MG63 (cell line): Measurements from ENCODE around the gene HAGHL. TPM values are rescaled to one million over a fixed set of nuclear protein-coding genes. Genes with fewer than 3 reads are reported as not detected.
"Not testable (repeated sequence)": the region's sequence is repeated elsewhere in the genome, so short reads cannot be mapped to it uniquely, and the experiment has no call there.

Source experiments
- DNase-seq: peaks from one replicate; pipeline ENCODE4 v3.0.0-alpha.2; 2020
- H3K27me3 ChIP-seq: fragments of 250-450 bp; sonication (Bioruptor Pico); 2 replicates; pipeline ENCODE4 v1.5.1; 2020; ENCODE audit warnings: mild to moderate bottlenecking, moderate library complexity
- H3K36me3 ChIP-seq: fragments of 250-450 bp; sonication (Bioruptor Pico); 2 replicates; pipeline ENCODE4 v1.5.1; 2020; ENCODE audit warnings: mild to moderate bottlenecking, moderate library complexity
- H3K4me3 ChIP-seq: fragments of 250-450 bp; sonication (Bioruptor Pico); 2 replicates; pipeline ENCODE4 v1.5.1; 2020; ENCODE audit warnings: mild to moderate bottlenecking, moderate library complexity
- H3K9me3 ChIP-seq: fragments of 250-450 bp; sonication (Bioruptor Pico); 2 replicates; pipeline ENCODE4 v1.5.1; 2020; ENCODE audit warnings: mild to moderate bottlenecking, moderate library complexity
- total RNA-seq: library from RNA; depleted of rRNA; stranded (reverse); fragments of >200 nt; shearing (Covaris generic); gene quantifications from 2 replicates; pipeline ENCODE4 v1.2.3, GENCODE V29; 2014; ENCODE audit warnings: low replicate concordance

Gene HAGHL
- total RNA-seq, 1 experiment from 2014 or later = 9.4 TPM

DNA sequence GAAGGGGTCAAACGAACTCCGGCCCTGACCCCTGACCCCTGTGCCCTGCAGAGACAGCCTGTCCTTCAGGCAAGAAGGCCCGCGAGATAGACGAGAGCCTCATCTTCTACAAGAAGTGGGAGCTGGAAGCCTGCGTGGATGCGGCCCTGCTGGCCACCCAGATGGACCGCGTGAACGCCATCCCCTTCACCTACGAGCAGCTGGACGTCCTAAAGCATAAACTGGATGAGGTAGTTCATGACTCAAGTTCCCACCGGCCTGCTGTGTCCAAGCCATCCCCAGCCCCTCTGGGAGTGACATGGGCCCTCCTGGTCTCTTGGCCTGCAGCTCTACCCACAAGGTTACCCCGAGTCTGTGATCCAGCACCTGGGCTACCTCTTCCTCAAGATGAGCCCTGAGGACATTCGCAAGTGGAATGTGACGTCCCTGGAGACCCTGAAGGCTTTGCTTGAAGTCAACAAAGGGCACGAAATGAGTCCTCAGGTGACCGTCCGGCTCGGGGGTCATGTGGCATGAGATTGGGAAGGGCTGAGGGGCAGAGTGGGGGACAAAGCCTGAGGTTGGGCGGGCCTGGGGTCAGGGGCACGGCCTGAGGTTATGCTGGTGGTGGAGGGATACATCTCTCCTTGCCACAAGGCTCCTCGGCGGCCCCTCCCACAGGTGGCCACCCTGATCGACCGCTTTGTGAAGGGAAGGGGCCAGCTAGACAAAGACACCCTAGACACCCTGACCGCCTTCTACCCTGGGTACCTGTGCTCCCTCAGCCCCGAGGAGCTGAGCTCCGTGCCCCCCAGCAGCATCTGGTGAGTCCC, 39.3 kb downstream of the HAGHL start:
- Histone ChIP-seq H3K36me3 (no peaks in the 10 kb centered on the region), H3K4me3 (no peak overlapping the region), H3K9me3 (no peaks in the 10 kb centered on the region), H3K27me3 (no peaks in the 10 kb centered on the region)
- DNase-seq = no peak

GRCh38 chr16:766820-767640, 40.1 kb downstream of the HAGHL start:
- Histone ChIP-seq H3K4me3 (no peak overlapping the region), H3K9me3 (no peaks in the 10 kb centered on the region), H3K36me3 (no peaks in the 10 kb centered on the region), H3K27me3 (no peaks in the 10 kb centered on the region)
- no peak for DNase-seq

DNA sequence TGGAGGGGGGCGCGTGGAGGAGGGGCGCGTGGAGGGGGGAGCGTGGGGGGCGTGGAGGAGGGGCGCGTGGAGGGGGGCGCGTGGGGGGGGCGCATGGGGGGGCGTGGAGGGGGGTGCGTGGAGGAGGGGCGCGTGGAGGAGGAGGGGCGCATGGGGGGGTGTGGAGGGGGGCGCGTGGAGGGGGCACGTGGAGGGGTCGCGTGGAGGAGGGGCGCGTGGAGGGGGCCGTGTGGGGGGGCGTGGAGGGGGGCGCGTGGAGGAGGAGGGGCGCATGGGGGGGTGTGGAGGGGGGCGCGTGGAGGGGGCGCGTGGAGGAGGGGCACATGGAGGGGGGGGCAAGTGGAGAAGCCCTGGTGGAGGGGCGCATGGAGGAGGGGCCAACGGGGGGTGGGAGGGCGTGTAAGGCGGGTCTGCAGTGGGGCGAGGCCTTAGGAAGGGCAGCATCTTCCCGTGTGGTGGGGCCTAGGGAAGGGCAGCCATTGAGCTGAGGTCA, 40.9 kb downstream of the HAGHL start:
- H3K4me3 ChIP-seq = no peak overlapping the region
- no peak for DNase-seq
- no peaks in the 10 kb centered on the region for H3K27me3 ChIP-seq
- no peaks in the 10 kb centered on the region for H3K9me3 ChIP-seq
- no peaks in the 10 kb centered on the region for H3K36me3 ChIP-seq

GRCh38 chr16:768428-768827, 41.5 kb downstream of the HAGHL start:
- no peaks in the 10 kb centered on the region for H3K36me3 ChIP-seq
- no peaks in the 10 kb centered on the region for H3K27me3 ChIP-seq
- H3K9me3 ChIP-seq = no peaks in the 10 kb centered on the region
- no peak overlapping the region for H3K4me3 ChIP-seq
- DNase-seq = no peak

- Histone ChIP-seq H3K9me3 (no peaks in the 10 kb centered on the region), H3K4me3 (no peak overlapping the region), H3K36me3 (no peaks in the 10 kb centered on the region), H3K27me3 (no peaks in the 10 kb centered on the region)
- no peak for DNase-seq
Measured at GRCh38 chr16:769184-769784, 42.4 kb downstream of the HAGHL start.

GRCh38 chr16:769934-770333, 43.0 kb downstream of the HAGHL start:
- no peak for DNase-seq
- Histone ChIP-seq H3K4me3 (no peak overlapping the region), H3K36me3 (no peaks in the 10 kb centered on the region), H3K27me3 (no peaks in the 10 kb centered on the region), H3K9me3 (no peaks in the 10 kb centered on the region)

DNA sequence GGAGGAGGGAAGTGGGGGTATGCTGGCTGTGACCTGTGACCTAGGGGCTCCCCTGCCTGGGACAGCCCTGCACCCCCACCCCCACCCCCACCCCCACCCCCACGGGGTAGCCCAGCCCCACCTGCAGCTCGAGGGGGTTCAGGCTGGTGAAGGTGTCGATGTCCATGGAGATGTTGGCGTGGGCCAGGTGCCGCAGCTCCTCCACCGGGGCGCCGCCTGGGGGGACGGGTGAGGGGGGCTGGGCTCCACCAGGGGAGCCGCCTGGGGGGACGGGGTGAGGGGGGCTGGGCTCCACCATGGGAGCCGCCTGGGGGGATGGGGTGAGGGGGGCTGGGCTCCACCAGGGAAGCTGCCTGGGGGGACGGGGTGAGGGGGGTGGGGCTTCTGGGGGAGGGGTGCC, 43.5 kb downstream of the HAGHL start:
- DNase-seq = no peak
- no peak overlapping the region for H3K4me3 ChIP-seq
- no peaks in the 10 kb centered on the region for H3K27me3 ChIP-seq
- H3K9me3 ChIP-seq = no peaks in the 10 kb centered on the region
- no peaks in the 10 kb centered on the region for H3K36me3 ChIP-seq

GRCh38 chr16:772959-773358, 46.1 kb downstream of the HAGHL start:
- H3K9me3 ChIP-seq = no peaks in the 10 kb centered on the region
- no peak for DNase-seq
- peaks cover 3% of the 10 kb centered on the region; the same call in 1 of the 2 replicates for H3K27me3 ChIP-seq
- H3K4me3 ChIP-seq = no peak overlapping the region
- H3K36me3 ChIP-seq = no peaks in the 10 kb centered on the region

- no peak overlapping the region for H3K4me3 ChIP-seq
- H3K27me3 ChIP-seq = peaks cover 5% of the 10 kb centered on the region
- no peak for DNase-seq
- H3K9me3 ChIP-seq = no peaks in the 10 kb centered on the region
- H3K36me3 ChIP-seq = no peaks in the 10 kb centered on the region
Measured at GRCh38 chr16:774086-775001, 47.4 kb downstream of the HAGHL start.

- no peak for DNase-seq
- Histone ChIP-seq H3K4me3 (no peak overlapping the region), H3K36me3 (no peaks in the 10 kb centered on the region), H3K27me3 (peaks cover 5% of the 10 kb centered on the region), H3K9me3 (no peaks in the 10 kb centered on the region)
Measured at GRCh38 chr16:775236-775796, 48.4 kb downstream of the HAGHL start.

DNA sequence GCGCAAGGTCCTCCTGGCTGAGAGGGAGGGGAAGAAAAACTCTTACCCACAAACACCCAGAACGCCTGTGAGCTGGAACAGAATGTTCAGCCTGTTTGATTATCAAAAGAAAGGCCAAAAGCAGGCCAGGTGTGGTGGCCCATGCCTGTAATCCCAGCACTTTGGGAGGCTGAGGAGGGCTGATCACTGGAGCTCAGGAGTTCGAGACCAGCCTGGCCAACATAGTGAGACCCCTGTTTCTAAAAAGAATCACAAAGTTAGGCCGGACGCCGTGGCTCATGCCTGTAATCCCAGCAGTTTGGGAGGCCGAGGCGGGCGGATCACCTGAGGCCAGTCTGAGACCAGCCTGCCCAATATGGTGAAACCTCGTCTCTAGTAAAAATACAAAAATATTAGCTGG, 49.4 kb downstream of the HAGHL start:
- not testable (repeated sequence) for H3K36me3 ChIP-seq, DNase-seq, H3K9me3 ChIP-seq, H3K4me3 ChIP-seq, H3K27me3 ChIP-seq

- no peaks in the 10 kb centered on the region for H3K9me3 ChIP-seq
- H3K4me3 ChIP-seq = no peak overlapping the region
- H3K27me3 ChIP-seq = peaks cover 5% of the 10 kb centered on the region
- H3K36me3 ChIP-seq = no peaks in the 10 kb centered on the region
- no peak for DNase-seq
Measured at GRCh38 chr16:776824-777223, 49.9 kb downstream of the HAGHL start.

DNA sequence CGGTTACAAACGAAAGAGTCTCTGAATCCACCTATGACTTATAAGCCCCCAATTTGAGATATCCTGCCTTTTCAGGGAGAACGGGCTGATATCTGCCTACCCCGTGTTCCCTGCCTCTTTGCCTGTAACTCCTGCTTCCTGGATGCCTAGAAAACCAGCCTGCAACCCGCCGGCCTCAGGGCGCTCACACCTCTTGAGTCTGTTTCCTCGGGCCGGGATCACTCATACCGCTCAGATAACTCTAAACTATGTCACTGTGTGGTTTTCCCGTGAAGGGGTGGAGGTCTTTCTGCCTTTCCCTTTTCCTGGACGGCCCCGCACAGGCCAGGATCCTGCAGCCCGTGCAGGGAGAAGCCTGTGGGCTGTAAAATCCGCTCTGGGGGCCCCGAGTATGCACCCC, 50.9 kb downstream of the HAGHL start:
- H3K36me3 ChIP-seq = no peaks in the 10 kb centered on the region
- no peak overlapping the region for H3K4me3 ChIP-seq
- DNase-seq = no peak

GRCh38 chr16:778447-778846, 51.5 kb downstream of the HAGHL start:
- peaks cover 5% of the 10 kb centered on the region for H3K27me3 ChIP-seq
- DNase-seq = no peak
- no peaks in the 10 kb centered on the region for H3K9me3 ChIP-seq
- no peak overlapping the region for H3K4me3 ChIP-seq
- no peaks in the 10 kb centered on the region for H3K36me3 ChIP-seq

More for the DNA sequence above, 50.9 kb downstream of the HAGHL start:
- Histone ChIP-seq H3K27me3 (peaks cover 5% of the 10 kb centered on the region), H3K9me3 (no peaks in the 10 kb centered on the region)

GRCh38 chr16:778909-779527, 52.1 kb downstream of the HAGHL start:
- no peak for DNase-seq
- H3K9me3 ChIP-seq = no peaks in the 10 kb centered on the region
- H3K27me3 ChIP-seq = peaks cover 5% of the 10 kb centered on the region
- H3K4me3 ChIP-seq = no peak overlapping the region
- no peaks in the 10 kb centered on the region for H3K36me3 ChIP-seq
